GM19023 (cell line): ENCODE measurements around the gene TBL3.
"Not testable (repeated sequence)": the region's sequence is repeated elsewhere in the genome, so short reads cannot be mapped to it uniquely, and the experiment has no call there.

Experiments used
- ATAC-seq: cut with Tn5 transposase; IDR thresholded peaks from one replicate; pipeline ENCODE4 v1.9.1; 2021; ENCODE audit warnings: mild to moderate bottlenecking, moderate library complexity; ENCODE audit not compliant: unreplicated experiment

Gene TBL3

GRCh38 chr16:1942810-1943726 lies 28.8 kb upstream of the TBL3 start, which contains the start of gene MSRB1:
Gene MSRB1 (minus strand): TSS chr16:1943199. CDS start chr16:1943156, 43 bp downstream.
- ATAC-seq: peak; percentile 94

- ATAC-seq: no peak
These were observed 27.1 kb upstream of the TBL3 start for GRCh38 chr16:1944612-1945199.

DNA sequence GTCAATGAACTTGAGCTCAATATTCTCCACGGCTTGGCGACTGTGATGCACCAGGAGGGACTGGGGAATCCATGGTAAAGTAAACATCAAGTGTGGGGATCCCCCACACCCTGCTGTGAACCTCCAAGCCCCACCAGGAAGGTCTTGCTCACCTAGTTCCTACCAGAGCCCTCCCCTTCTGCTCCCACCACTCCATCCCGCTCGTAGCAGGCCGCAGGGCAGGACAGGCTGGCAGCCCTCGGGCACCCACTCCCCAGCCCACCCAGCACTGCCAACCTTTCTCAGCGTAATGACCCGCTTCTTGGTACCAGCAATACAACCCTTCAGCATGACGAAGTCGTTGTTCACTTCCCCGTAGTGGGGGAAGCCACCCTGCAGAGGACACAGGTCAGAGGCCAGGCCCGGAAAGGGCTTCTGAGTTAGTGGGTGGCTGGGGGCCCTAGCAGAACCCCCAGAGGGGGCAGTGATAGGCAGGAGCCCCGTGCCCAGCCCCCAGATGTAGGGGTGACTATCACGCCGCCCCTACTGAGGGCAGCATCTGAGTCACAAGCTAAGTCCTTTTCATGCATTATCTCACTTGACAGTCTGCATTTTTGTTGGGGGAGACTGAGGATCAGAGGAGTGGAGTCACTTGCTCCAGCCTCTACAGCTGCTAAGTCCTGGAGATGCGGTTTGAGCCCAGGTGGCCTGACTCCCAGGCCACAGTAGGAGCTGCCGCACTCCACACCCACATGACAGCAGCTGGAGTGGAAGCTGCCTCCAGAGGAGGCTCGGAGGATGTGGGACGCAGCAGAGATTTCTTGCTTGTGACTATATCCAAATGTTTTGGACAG lies 26.1 kb upstream of the TBL3 start:
- no peak for ATAC-seq

- ATAC-seq: no peak
These were observed 25.1 kb upstream of the TBL3 start for GRCh38 chr16:1946495-1947368.

DNA sequence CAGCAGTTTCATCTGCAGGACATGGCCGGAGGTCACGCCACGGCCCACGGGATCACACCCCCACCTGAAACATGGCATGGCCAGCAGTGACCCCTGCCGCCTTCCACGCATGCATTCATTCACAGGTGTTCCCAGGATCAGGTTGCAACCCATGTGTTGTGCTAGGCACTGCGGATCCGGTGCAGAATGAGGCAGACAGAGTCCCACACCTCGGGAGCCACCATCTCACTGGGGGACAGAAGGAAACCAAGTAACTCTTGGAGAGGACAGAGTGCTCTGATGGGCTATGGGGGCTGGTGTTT lies 24.5 kb upstream of the TBL3 start:
- no peak for ATAC-seq

DNA sequence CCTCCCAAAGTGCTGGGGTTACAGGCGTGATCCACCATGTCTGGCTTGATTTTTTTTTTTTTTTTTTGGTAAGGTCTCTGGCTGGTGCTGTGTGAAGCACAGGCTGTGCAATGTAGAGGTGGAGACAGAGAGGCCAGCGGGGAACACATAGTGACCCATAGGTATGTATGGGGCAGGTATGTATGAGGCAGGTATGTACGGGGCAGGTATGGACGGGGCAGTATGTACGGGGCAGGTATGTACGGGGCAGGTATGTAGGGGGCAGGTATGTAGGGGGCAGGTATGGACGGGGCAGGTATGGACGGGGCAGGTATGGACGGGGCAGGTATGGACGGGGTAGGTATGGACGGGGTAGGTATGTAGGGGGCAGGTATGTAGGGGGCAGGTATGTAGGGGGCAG lies 22.3 kb upstream of the TBL3 start:
- no peak for ATAC-seq

GRCh38 chr16:1950047-1950446 lies 21.8 kb upstream of the TBL3 start:
- no peak for ATAC-seq

DNA sequence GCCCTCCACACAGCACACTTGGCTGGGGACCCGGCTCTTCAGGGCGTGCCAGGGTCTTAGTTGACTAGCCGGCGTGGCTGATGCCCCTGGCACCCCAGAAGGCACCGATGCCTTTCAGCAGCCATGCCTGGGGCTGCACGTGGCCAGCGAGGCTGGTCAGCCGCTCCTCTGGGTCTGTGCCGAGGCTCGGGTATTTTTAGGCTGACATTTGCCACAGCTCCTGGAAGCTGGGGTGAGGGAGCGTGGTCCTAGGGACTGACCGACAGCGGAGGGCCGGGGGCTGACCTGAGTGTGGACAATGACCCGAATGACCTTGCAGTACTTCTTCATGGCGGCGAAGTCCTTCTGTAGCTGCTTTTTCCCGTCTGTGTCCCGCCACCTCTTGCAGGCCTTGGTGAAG lies 21.3 kb upstream of the TBL3 start:
- ATAC-seq: no peak

DNA sequence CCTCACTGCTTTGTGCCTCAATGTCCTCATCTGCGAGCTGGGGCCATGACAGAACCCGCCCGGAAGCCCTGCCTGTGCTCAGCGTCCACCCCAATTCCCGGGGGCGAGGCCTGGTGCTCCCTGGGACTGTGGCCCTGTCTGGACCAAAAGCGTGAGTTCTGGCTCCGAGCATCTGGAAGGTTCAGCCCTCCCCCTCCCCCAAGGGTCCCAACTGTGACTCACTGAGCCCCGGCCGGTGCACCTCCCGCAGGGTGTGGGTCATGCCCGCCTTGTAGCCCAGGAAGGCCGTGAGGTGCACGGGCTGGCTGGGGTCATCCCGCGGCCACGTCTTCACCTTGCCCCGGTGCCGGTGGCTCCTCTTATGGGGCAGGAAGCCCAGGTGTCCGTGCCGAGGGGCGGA lies 18.1 kb upstream of the TBL3 start:
- ATAC-seq: no peak

- not testable (repeated sequence) for ATAC-seq
These were observed 14.3 kb upstream of the TBL3 start for GRCh38 chr16:1957434-1958142.

- ATAC-seq: not testable (repeated sequence)
These were observed 13.7 kb upstream of the TBL3 start for GRCh38 chr16:1958143-1958491.

- no peak for ATAC-seq
These were observed 13.1 kb upstream of the TBL3 start for GRCh38 chr16:1958715-1959268.

DNA sequence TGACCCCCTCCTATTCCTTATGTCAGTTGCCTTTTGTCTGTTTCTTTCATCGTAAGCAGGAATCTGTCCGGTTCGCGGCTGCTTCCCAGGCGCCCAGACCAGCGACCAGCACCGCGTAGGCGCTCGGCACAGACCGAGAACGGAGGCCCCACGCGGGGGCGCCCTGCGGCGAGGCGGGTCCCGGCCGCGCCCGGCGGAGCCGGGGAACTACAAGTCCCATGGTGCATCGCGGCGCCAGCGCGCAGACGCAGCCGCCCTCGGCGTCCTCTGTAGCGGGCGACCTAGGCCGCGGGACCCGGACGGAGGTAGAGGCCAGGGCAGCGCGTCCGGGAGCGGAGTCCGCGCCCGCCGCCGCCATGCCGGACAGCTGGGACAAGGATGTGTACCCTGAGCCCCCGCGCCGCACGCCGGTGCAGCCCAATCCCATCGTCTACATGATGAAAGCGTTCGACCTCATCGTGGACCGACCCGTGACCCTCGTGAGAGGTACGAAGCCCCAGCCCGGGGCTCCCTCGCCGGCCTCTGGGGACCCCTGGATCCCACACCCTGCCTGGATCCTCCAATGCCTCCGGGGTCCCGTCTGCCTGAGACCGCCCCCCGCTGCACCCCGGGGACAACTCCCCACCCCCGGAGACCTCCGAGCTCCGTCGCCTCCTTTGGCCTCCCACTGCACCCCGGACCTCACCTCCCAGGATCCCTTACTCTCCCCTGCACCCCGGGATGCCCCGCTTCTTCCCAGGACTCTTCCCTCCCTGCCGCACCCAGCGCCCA lies 12.4 kb upstream of the TBL3 start, which contains the start of gene NDUFB10:
NDUFB10 (plus strand) TSS at position 270 of the 771 bp plus-strand sequence; CDS start at position 357, 87 bp downstream.
- peak; percentile 62 for ATAC-seq

- no peak for ATAC-seq
These were observed 10.9 kb upstream of the TBL3 start for GRCh38 chr16:1960665-1961630.

DNA sequence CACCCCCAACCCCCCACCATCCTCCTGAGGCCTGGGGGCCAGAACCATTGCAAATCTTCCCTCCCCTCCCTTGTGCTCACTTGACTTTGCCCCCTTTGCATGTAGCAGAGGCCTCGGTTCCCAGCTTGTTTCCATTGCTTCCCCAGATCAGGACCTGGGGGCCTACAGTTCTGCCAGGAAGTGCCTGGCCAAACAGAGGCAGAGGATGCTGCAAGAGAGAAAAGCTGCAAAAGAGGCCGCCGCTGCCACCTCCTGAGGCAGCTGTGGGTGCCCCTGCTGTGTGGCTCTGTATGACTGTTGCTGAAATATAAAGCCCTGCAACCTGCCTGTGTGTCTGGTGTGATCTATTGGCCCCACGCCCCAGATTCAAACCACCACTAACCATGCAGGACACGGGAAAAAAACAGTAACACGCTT lies 10.2 kb upstream of the TBL3 start:
- ATAC-seq: no peak

- ATAC-seq: not testable (repeated sequence)
These were observed 9.4 kb upstream of the TBL3 start for GRCh38 chr16:1962161-1963153.
